Breast epithelium (tissue), 3 donors: ENCODE results near the gene SPPL3.

Experiments used
- POLR2A ChIP-seq: fragments of 450-650 bp; IDR thresholded peaks from one replicate; pipeline ENCODE4 v1.6.1; 2016; ENCODE audit warnings: antibody characterized with exemption, mild to moderate bottlenecking, moderate library complexity
- TF ChIP-seq, protein P1 (sequence below), 3 donors: fragments of 450-650 bp; IDR thresholded peaks; one replicate each; pipeline ENCODE4 v1.5.1; 2016 to 2017; ENCODE audit warnings: antibody characterized with exemption in 3 of 3, mild to moderate bottlenecking in 3 of 3, moderate library complexity in 3 of 3

- no peak for TF ChIP-seq POLR2A
- TF ChIP-seq, protein P1, sequence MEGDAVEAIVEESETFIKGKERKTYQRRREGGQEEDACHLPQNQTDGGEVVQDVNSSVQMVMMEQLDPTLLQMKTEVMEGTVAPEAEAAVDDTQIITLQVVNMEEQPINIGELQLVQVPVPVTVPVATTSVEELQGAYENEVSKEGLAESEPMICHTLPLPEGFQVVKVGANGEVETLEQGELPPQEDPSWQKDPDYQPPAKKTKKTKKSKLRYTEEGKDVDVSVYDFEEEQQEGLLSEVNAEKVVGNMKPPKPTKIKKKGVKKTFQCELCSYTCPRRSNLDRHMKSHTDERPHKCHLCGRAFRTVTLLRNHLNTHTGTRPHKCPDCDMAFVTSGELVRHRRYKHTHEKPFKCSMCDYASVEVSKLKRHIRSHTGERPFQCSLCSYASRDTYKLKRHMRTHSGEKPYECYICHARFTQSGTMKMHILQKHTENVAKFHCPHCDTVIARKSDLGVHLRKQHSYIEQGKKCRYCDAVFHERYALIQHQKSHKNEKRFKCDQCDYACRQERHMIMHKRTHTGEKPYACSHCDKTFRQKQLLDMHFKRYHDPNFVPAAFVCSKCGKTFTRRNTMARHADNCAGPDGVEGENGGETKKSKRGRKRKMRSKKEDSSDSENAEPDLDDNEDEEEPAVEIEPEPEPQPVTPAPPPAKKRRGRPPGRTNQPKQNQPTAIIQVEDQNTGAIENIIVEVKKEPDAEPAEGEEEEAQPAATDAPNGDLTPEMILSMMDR (IDR thresholded peaks at IDR 0.05) = no peak
These were observed 16.7 kb downstream of the SPPL3 start for GRCh38 chr12:120887253-120888043.
